PC-3 (cell line): ENCODE measurements around the gene PLPPR1. TPM values are rescaled to one million over a fixed set of nuclear protein-coding genes. Genes with fewer than 3 reads are reported as not detected.

Source experiments
- ATAC-seq: fragments of 200-7000 bp; cut with Tn5 transposase; 2 replicates; pipeline ENCODE4 v1.9.1; 2020; ENCODE audit warnings: mild to moderate bottlenecking, moderate library complexity
- BruUV-seq: library from RNA; stranded (reverse); fragments of 400-500 nt; replicated peaks from 2 replicates; lab custom pipeline; 2021; lab: Mats Ljungman, UMichigan
- CTCF ChIA-PET: fragments of 300-600 bp; sonication (Branson Sonifier 250); formaldehyde crosslinking; loops from one replicate; lab custom pipeline; 2022; ENCODE audit warnings: antibody characterized with exemption; lab: Charles Lee
- POLR2A ChIA-PET: fragments of 300-600 bp; sonication (Branson Sonifier 250); formaldehyde crosslinking; loops from one replicate; lab custom pipeline; 2022; ENCODE audit warnings: antibody characterized with exemption; ENCODE audit not compliant: unreplicated experiment; lab: Charles Lee
- DNase-seq: peaks from one replicate; pipeline ENCODE4 v3.0.0-alpha.2; 2015
- H2AFZ ChIP-seq: fragments of 300-600 bp; sonication (generic); 2 replicates; pipeline ENCODE4 v1.6.0; 2016; ENCODE audit warnings: antibody characterized with exemption, low read length
- H3F3A ChIP-seq: fragments of 300-600 bp; sonication (generic); one replicate; pipeline ENCODE4 v1.6.0; 2017; ENCODE audit warnings: antibody characterized with exemption, low read length, control low read depth, mild to moderate bottlenecking; ENCODE audit not compliant: unreplicated experiment
- H3K27ac ChIP-seq: fragments of 300-600 bp; sonication (generic); 2 replicates; pipeline ENCODE4 v1.5.1; 2016; ENCODE audit warnings: mild to moderate bottlenecking, low read length
- H3K27me3 ChIP-seq: fragments of 300-600 bp; sonication (generic); 2 replicates; pipeline ENCODE4 v1.6.1; 2016; ENCODE audit warnings: low read length, mixed read lengths
- H3K36me3 ChIP-seq: fragments of 300-600 bp; sonication (generic); 2 replicates; pipeline ENCODE4 v1.6.1; 2016; ENCODE audit warnings: low read depth, mixed run types, low read length, mixed read lengths
- H3K4me1 ChIP-seq: fragments of 300-600 bp; sonication (generic); 2 replicates; pipeline ENCODE4 v1.5.1; 2016; ENCODE audit warnings: low read length; ENCODE audit not compliant: insufficient read depth
- H3K4me2 ChIP-seq: fragments of 300-600 bp; sonication (generic); 2 replicates; pipeline ENCODE4 v1.6.0; 2016; ENCODE audit warnings: low read length
- H3K4me3 ChIP-seq: fragments of 300-600 bp; sonication (generic); 2 replicates; pipeline ENCODE4 v1.5.1; 2016; ENCODE audit warnings: mild to moderate bottlenecking, low read length, mixed read lengths
- H3K79me2 ChIP-seq: fragments of 300-600 bp; sonication (generic); 2 replicates; pipeline ENCODE4 v1.6.1; 2017; ENCODE audit warnings: low read length, mixed read lengths
- H3K9ac ChIP-seq: fragments of 300-600 bp; sonication (generic); 2 replicates; pipeline ENCODE4 v1.6.0; 2016; ENCODE audit warnings: mild to moderate bottlenecking, low read length
- H3K9me2 ChIP-seq: fragments of 300-600 bp; sonication (generic); replicated peaks from 2 replicates; pipeline ENCODE4 v1.6.1; 2016; ENCODE audit warnings: mixed run types, low read length, mixed read lengths
- H3K9me3 ChIP-seq: fragments of 300-600 bp; sonication (generic); 2 replicates; pipeline ENCODE4 v1.6.1; 2016; ENCODE audit warnings: low read length, mixed read lengths
- H4K20me1 ChIP-seq: fragments of 300-600 bp; sonication (generic); 2 replicates; pipeline ENCODE4 v1.6.1; 2016; ENCODE audit warnings: low read length, mixed read lengths
- EZH2 ChIP-seq: fragments of 300-600 bp; sonication (generic); IDR thresholded peaks from one replicate; pipeline ENCODE4 v1.6.1; 2017; ENCODE audit warnings: antibody characterized with exemption, mild to moderate bottlenecking, low read length; ENCODE audit not compliant: unreplicated experiment
- EZH2phosphoT487 ChIP-seq: fragments of 300-600 bp; sonication (generic); IDR thresholded peaks from 2 replicates; pipeline ENCODE4 v1.6.1; 2018; ENCODE audit warnings: mild to moderate bottlenecking, antibody characterized with exemption, low read length, borderline replicate concordance
- intact Hi-C: fragments of 100-400 bp; cut with micrococcal nuclease; formaldehyde crosslinking; loops from 2 replicates; pipeline ENCODE4 v1.9.0; 2023
- total RNA-seq: library from RNA; depleted of rRNA; stranded (reverse); fragments of >200 nt; gene quantifications from 2 replicates; pipeline ENCODE4 v1.2.3, GENCODE V29; 2014
- TF ChIP-seq, protein P1 (sequence below): fragments of 300-600 bp; sonication (generic); conservative IDR thresholded peaks from 2 replicates; pipeline ENCODE4 v1.5.1; 2017; ENCODE audit warnings: antibody characterized with exemption, low read depth, mild to moderate bottlenecking, low read length

Gene PLPPR1
- total RNA-seq, 1 experiment from 2014 or later = not detected

DNA sequence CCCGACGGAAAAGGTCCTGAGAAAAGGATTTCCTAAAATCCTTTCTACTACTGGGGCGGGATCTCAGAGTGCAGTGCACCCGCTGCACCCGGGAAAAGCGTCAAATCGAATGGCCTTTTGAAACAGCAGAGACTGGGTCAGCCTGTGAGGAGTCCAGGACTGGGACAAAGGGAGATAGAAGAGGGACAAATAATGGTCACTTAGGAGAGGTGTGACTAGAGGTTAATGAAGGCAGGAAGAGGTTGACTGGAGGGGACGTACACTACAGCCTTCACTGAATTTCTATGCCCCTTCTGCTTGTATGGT lies 1.5 kb downstream of the PLPPR1 start:
- intact Hi-C loops = no loop called here
- Histone ChIP-seq H3F3A (no peaks in the 10 kb centered on the region), H3K79me2 (no peaks in the 10 kb centered on the region), H3K36me3 (no peaks in the 10 kb centered on the region), H3K27ac (no peak overlapping the region), H3K4me3 (no peak overlapping the region), H3K4me1 (no peaks in the 10 kb centered on the region), H3K9ac (no peak overlapping the region), H3K9me2 (no peaks in the 10 kb centered on the region), H4K20me1 (no peaks in the 10 kb centered on the region), H2AFZ (no peak overlapping the region), H3K9me3 (no peaks in the 10 kb centered on the region), H3K27me3 (peaks cover 33% of the 10 kb centered on the region), H3K4me2 (no peak overlapping the region)
- TF ChIP-seq, protein P1, sequence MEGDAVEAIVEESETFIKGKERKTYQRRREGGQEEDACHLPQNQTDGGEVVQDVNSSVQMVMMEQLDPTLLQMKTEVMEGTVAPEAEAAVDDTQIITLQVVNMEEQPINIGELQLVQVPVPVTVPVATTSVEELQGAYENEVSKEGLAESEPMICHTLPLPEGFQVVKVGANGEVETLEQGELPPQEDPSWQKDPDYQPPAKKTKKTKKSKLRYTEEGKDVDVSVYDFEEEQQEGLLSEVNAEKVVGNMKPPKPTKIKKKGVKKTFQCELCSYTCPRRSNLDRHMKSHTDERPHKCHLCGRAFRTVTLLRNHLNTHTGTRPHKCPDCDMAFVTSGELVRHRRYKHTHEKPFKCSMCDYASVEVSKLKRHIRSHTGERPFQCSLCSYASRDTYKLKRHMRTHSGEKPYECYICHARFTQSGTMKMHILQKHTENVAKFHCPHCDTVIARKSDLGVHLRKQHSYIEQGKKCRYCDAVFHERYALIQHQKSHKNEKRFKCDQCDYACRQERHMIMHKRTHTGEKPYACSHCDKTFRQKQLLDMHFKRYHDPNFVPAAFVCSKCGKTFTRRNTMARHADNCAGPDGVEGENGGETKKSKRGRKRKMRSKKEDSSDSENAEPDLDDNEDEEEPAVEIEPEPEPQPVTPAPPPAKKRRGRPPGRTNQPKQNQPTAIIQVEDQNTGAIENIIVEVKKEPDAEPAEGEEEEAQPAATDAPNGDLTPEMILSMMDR = no peak
- TF ChIP-seq EZH2phosphoT487 = no peak
- TF ChIP-seq EZH2 = no peak
- no TSS peak for BruUV-seq
- POLR2A ChIA-PET = no interaction called here
- no peak for DNase-seq
- ATAC-seq = no peak
- CTCF ChIA-PET = no interaction called here

DNA sequence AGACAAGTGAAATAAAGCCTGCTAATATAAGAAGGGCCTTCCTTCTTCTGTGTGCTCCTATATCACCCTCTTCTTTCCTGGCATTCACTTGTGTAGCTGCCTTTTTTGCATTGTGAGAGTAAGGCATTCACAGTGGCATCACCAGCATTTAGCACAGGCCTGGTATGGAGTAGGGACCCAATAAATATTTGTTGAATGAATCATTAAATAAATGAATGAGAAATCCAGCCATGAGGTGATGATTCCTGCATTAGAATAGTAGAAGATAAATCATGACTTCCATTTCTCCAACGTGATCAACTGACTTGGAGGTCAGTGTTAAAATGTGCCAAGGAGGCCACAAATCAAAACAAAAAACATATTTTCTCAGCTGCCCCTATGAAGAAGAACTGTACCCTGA lies 3.9 kb downstream of the PLPPR1 start:
- Histone ChIP-seq H3K9me2 (no peaks in the 10 kb centered on the region), H3K4me3 (no peak overlapping the region), H4K20me1 (no peaks in the 10 kb centered on the region), H3K4me1 (no peaks in the 10 kb centered on the region), H3F3A (no peaks in the 10 kb centered on the region), H3K4me2 (no peak overlapping the region), H3K36me3 (no peaks in the 10 kb centered on the region), H3K9me3 (no peaks in the 10 kb centered on the region), H3K9ac (no peak overlapping the region), H3K27me3 (peaks cover 33% of the 10 kb centered on the region), H3K79me2 (no peaks in the 10 kb centered on the region), H2AFZ (no peak overlapping the region), H3K27ac (no peak overlapping the region)
- BruUV-seq = no TSS peak
- TF ChIP-seq EZH2 = no peak
- no peak for TF ChIP-seq EZH2phosphoT487
- TF ChIP-seq, protein P1 = no peak
- ChIA-PET POLR2A (no interaction called here), CTCF (no interaction called here)
- no peak for ATAC-seq
- intact Hi-C loops = no loop called here
- DNase-seq = peak; percentile 3

DNA sequence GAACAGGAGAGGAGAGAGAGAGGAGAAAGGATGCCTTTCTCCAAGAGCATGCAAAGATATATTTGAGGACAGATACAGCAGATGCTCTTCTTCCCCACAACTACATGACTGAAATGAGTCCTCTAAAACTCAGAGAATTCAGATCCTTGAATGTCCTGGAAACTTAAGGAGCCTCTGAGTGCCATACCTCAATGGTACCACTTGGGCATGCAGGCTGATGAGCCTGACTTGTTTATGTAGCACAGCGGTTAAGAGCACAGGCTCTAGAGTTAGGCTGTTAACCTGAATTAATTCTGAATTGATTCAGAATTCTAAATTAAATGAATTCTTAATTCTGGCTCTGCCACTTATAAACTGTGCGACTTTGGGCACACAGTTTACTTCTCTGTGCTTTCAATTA lies 5.7 kb downstream of the PLPPR1 start:
- TF ChIP-seq, protein P1 = no peak
- TF ChIP-seq EZH2 (no peak), EZH2phosphoT487 (no peak)
- H3K27ac ChIP-seq = no peak overlapping the region
- intact Hi-C loops = no loop called here
- DNase-seq = no peak
- H4K20me1 ChIP-seq = no peaks in the 10 kb centered on the region
- no peaks in the 10 kb centered on the region for H3K9me2 ChIP-seq
- no peak overlapping the region for H2AFZ ChIP-seq
- no peak overlapping the region for H3K4me2 ChIP-seq
- no peak overlapping the region for H3K4me3 ChIP-seq
- ChIA-PET POLR2A (no interaction called here), CTCF (no interaction called here)
- no peak for ATAC-seq
- no peaks in the 10 kb centered on the region for H3K79me2 ChIP-seq
- no peaks in the 10 kb centered on the region for H3F3A ChIP-seq
- H3K9ac ChIP-seq = no peak overlapping the region
- H3K36me3 ChIP-seq = no peaks in the 10 kb centered on the region
- peaks cover 21% of the 10 kb centered on the region for H3K27me3 ChIP-seq
- no peaks in the 10 kb centered on the region for H3K9me3 ChIP-seq
- BruUV-seq = no TSS peak
- H3K4me1 ChIP-seq = no peaks in the 10 kb centered on the region
